ENCODE data around the gene C4orf51. TPM values are rescaled to one million over a fixed set of nuclear protein-coding genes. Genes with fewer than 3 reads are reported as not detected.
A peak's percentile ranks its signal among the peaks of the same experiment; 100 is the strongest.

The C4orf51 gene
- total RNA-seq, 1 experiment from 2014 or later: 3.9 TPM

DNA sequence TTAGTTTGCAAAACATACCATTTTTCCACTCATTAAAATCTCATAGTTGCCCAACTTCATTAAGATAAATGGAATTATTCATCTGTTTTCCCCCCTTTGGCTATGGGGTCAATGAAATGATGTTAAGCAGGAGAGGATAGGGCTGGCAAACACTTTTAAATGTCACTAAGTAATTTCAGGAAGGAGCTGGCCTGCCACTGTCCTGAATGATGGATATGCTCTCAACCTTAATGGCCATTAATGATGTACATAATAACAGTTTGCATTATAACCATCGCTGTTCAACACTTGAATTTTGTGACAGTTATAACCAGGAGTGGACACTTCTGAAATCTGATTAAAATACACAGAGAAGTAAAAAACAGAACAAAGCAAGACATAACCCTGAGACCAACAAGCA, 77.2 kb downstream of the C4orf51 start:
- DNase-seq: no peak
- no peak overlapping the region for H3K4me3 ChIP-seq (ENCODE audit: insufficient read depth, low read depth, low read length)
- peaks cover 8% of the 10 kb centered on the region for H3K36me3 ChIP-seq (replicated peaks; ENCODE audit: control insufficient read depth, insufficient read depth, low read length)
- H3K27me3 ChIP-seq (ENCODE audit: control insufficient read depth, insufficient read depth, low read length): no peaks in the 10 kb centered on the region

- DNase-seq: no peak
- Histone ChIP-seq H3K27me3 (ENCODE audit: control insufficient read depth, insufficient read depth, low read length) (no peaks in the 10 kb centered on the region), H3K4me3 (ENCODE audit: insufficient read depth, low read depth, low read length) (no peak overlapping the region), H3K36me3 (replicated peaks; ENCODE audit: control insufficient read depth, insufficient read depth, low read length) (peaks cover 22% of the 10 kb centered on the region)
Measured at GRCh38 chr4:145760176-145760575, 80.2 kb downstream of the C4orf51 start.

DNA sequence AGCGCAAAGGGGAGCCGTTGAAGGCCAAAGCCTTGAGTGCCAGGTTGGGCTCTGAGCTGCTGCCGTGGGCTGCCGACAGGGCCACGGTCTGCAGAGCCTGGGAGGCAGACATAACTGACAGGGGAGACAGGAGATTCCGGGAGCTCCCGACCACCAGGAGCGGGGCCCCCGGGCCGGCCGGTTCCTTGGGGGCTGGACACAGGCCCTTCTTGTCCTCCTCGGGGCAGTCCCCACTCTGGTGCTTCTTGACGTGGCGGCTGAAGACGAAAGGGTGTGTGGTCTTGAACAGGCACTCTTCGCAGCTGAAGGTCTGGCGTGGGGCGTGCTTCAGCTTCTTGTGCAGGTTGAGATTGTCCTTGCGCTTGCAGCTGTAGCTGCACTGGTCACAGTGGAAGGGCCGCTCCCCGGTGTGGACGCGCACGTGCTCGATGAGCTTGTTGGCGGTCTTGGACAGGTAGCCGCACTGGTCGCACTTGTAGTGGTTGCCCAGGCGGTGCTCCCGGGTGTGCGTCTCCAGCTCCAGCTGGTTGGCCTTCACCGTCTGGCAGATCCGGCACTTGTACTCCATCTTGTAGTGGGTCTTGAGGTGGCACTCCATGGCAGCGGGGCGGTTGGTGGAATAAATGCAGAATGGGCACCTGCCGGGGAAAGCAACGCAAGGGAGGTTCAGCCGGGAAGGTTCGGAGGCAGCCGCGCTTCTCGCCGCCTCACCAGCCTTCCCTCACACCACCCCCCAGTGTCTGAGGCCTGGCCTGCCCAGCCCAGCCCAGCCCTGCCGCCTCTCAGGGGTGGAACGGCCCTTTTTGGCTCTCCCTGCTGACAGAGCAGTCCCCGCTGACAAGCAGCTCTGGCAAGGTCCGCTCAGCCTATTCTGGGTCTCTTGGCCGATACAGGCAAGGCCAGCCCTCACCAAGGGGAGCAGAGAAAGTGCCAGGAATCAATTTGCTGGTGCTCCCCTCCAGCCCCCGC, 81.3 kb downstream of the C4orf51 start:
- H3K36me3 ChIP-seq (replicated peaks; ENCODE audit: control insufficient read depth, insufficient read depth, low read length): peaks cover 25% of the 10 kb centered on the region
- DNase-seq: peak; percentile 29
- no peak overlapping the region for H3K4me3 ChIP-seq (ENCODE audit: insufficient read depth, low read depth, low read length)
- no peaks in the 10 kb centered on the region for H3K27me3 ChIP-seq (ENCODE audit: control insufficient read depth, insufficient read depth, low read length)

DNA sequence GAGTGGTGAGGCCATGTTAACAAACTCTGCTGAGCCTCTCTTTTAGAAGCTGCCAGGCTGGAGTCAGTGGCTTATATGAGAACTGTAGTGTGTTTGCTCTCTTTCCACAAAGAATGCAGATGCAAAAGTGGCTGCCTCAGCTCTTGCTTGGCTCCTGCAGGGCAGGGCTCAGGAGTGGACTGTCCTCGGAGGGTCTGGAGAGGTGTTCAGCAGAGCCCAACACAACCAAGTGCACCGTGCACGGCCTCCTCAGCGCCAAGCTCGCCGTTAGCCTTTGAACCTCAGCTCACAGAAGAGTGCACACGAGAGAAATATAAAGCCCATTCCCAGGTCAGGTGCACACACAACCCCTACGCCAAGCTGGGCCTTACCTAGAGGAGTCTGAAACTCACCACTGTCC, 82.8 kb downstream of the C4orf51 start:
- DNase-seq: no peak
- Histone ChIP-seq H3K36me3 (replicated peaks; ENCODE audit: control insufficient read depth, insufficient read depth, low read length) (peaks cover 28% of the 10 kb centered on the region), H3K4me3 (ENCODE audit: insufficient read depth, low read depth, low read length) (no peak overlapping the region), H3K27me3 (ENCODE audit: control insufficient read depth, insufficient read depth, low read length) (no peaks in the 10 kb centered on the region)

DNA sequence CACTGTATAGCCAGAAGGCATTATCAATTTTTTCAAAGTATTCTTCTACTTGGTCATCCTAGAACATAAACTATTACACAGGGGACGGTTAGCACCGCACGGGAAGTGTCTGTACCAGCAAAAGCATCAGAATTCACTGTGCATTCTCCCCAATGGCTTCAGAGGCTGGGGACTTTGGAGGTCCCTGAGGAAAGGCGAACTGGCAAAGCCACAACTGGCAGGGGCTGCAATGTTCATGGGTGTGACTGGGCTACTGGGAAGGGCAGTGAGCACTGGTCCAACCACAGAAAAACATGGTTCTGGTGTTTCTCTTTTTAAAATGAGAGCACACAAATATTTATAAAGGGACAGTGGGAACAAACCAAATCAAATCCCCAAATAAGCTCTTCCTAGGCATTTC, 83.5 kb downstream of the C4orf51 start:
- Histone ChIP-seq H3K27me3 (ENCODE audit: control insufficient read depth, insufficient read depth, low read length) (no peaks in the 10 kb centered on the region), H3K4me3 (ENCODE audit: insufficient read depth, low read depth, low read length) (no peak overlapping the region), H3K36me3 (replicated peaks; ENCODE audit: control insufficient read depth, insufficient read depth, low read length) (peaks cover 28% of the 10 kb centered on the region)
- DNase-seq: no peak

DNA sequence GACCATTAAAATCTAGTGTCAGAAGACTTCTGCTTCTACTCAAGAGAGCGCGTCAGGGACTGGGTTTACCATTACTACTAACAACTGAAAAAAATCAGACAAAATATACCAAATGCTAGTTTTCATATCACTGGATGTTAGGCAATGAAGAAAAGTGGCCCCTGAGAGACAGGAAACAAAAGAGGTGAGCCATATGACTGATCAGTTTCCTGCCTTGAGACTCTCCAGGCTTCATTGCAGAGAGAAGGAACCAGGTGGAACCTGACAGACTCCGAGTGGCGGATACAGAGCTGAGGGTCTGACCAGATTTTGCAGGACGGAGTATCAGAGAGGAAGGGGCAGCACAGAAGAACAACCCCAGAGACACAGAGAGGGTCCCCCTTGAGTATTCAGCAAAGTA, 86.3 kb downstream of the C4orf51 start:
- Histone ChIP-seq H3K36me3 (replicated peaks; ENCODE audit: control insufficient read depth, insufficient read depth, low read length) (peaks cover 21% of the 10 kb centered on the region), H3K4me3 (ENCODE audit: insufficient read depth, low read depth, low read length) (no peak overlapping the region), H3K27me3 (ENCODE audit: control insufficient read depth, insufficient read depth, low read length) (no peaks in the 10 kb centered on the region)
- no peak for DNase-seq

GRCh38 chr4:145769450-145770037, 89.6 kb downstream of the C4orf51 start:
- no peak for DNase-seq
- H3K36me3 ChIP-seq (replicated peaks; ENCODE audit: control insufficient read depth, insufficient read depth, low read length): peaks cover 21% of the 10 kb centered on the region
- H3K27me3 ChIP-seq (ENCODE audit: control insufficient read depth, insufficient read depth, low read length): no peaks in the 10 kb centered on the region

GRCh38 chr4:145770124-145770523, 90.2 kb downstream of the C4orf51 start:
- Histone ChIP-seq H3K27me3 (ENCODE audit: control insufficient read depth, insufficient read depth, low read length) (no peaks in the 10 kb centered on the region), H3K36me3 (replicated peaks; ENCODE audit: control insufficient read depth, insufficient read depth, low read length) (peaks cover 19% of the 10 kb centered on the region), H3K4me3 (ENCODE audit: insufficient read depth, low read depth, low read length) (no peak overlapping the region)
- no peak for DNase-seq

More at GRCh38 chr4:145769450-145770037, 89.6 kb downstream of the C4orf51 start:
- H3K4me3 ChIP-seq (ENCODE audit: insufficient read depth, low read depth, low read length): no peak overlapping the region

DNA sequence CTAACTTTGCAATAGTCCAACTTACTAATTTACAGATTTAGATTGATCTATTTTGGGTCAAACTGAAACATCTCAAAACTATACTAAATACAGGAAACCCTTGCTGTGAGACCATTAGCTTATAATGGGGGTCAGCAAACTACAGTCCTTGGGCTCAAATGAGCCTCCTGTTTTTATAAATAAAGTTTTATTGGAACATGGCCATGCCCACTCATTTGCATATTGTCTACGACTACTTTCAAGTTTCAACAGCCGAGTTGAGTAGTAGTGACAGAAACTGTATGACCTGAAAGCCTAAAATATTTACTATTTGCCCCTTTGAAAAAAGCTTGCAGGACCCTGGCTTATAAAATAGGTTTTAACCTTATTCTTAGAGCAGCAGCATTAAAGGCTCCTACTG, 92.4 kb downstream of the C4orf51 start:
- H3K4me3 ChIP-seq (ENCODE audit: insufficient read depth, low read depth, low read length): no peak overlapping the region
- no peaks in the 10 kb centered on the region for H3K27me3 ChIP-seq (ENCODE audit: control insufficient read depth, insufficient read depth, low read length)
- H3K36me3 ChIP-seq (replicated peaks; ENCODE audit: control insufficient read depth, insufficient read depth, low read length): peaks cover 16% of the 10 kb centered on the region
- DNase-seq: no peak

GRCh38 chr4:145773581-145774234, 93.8 kb downstream of the C4orf51 start:
- no peak overlapping the region for H3K4me3 ChIP-seq (ENCODE audit: insufficient read depth, low read depth, low read length)
- H3K36me3 ChIP-seq (replicated peaks; ENCODE audit: control insufficient read depth, insufficient read depth, low read length): peaks cover 16% of the 10 kb centered on the region
- no peak for DNase-seq
- H3K27me3 ChIP-seq (ENCODE audit: control insufficient read depth, insufficient read depth, low read length): no peaks in the 10 kb centered on the region

GRCh38 chr4:145774473-145774872, 94.5 kb downstream of the C4orf51 start:
- H3K27me3 ChIP-seq (ENCODE audit: control insufficient read depth, insufficient read depth, low read length): no peaks in the 10 kb centered on the region
- peaks cover 16% of the 10 kb centered on the region for H3K36me3 ChIP-seq (replicated peaks; ENCODE audit: control insufficient read depth, insufficient read depth, low read length)
- no peak for DNase-seq
- no peak overlapping the region for H3K4me3 ChIP-seq (ENCODE audit: insufficient read depth, low read depth, low read length)

- no peak for DNase-seq
- H3K4me3 ChIP-seq (ENCODE audit: insufficient read depth, low read depth, low read length): no peak overlapping the region
- H3K27me3 ChIP-seq (ENCODE audit: control insufficient read depth, insufficient read depth, low read length): no peaks in the 10 kb centered on the region
- H3K36me3 ChIP-seq (replicated peaks; ENCODE audit: control insufficient read depth, insufficient read depth, low read length): peaks cover 16% of the 10 kb centered on the region
Measured at GRCh38 chr4:145775406-145775805, 95.5 kb downstream of the C4orf51 start.

GRCh38 chr4:145776208-145776607, 96.3 kb downstream of the C4orf51 start:
- peaks cover 16% of the 10 kb centered on the region for H3K36me3 ChIP-seq (replicated peaks; ENCODE audit: control insufficient read depth, insufficient read depth, low read length)

GRCh38 chr4:145779319-145779801, 99.4 kb downstream of the C4orf51 start:
- H3K4me3 ChIP-seq (ENCODE audit: insufficient read depth, low read depth, low read length): no peak overlapping the region
- H3K36me3 ChIP-seq (replicated peaks; ENCODE audit: control insufficient read depth, insufficient read depth, low read length): peaks cover 11% of the 10 kb centered on the region
- no peaks in the 10 kb centered on the region for H3K27me3 ChIP-seq (ENCODE audit: control insufficient read depth, insufficient read depth, low read length)
- DNase-seq: no peak

More at GRCh38 chr4:145776208-145776607, 96.3 kb downstream of the C4orf51 start:
- DNase-seq: no peak
- Histone ChIP-seq H3K4me3 (ENCODE audit: insufficient read depth, low read depth, low read length) (no peak overlapping the region), H3K27me3 (ENCODE audit: control insufficient read depth, insufficient read depth, low read length) (no peaks in the 10 kb centered on the region)
